Measurements from ENCODE around the gene LAIR1.
"Not testable (repeated sequence)": the region's sequence is repeated elsewhere in the genome, so short reads cannot be mapped to it uniquely, and the experiment has no call there.

LAIR1 gene

DNA sequence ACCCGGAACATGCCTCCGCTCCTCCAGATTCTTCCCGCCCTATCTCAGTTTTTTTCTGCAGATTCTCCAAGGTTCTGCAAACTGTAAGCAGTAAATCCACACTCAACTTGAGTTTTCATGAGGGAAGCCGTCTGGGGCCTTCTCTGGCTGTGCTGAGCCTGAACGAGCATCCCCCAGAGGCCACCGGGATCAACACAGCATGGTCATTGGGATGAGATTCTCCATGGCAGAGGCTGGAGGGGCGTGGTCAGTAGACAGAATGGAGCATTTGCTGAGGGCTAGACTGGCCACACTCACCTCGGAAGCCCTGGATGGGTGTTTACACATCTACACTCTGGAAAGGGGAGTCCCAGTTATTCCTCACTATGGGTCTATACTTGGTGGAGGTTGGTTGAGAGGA lies 23.4 kb downstream of the LAIR1 start:
- DNase-seq (ENCODE audit: low spot score), result no peak

DNA sequence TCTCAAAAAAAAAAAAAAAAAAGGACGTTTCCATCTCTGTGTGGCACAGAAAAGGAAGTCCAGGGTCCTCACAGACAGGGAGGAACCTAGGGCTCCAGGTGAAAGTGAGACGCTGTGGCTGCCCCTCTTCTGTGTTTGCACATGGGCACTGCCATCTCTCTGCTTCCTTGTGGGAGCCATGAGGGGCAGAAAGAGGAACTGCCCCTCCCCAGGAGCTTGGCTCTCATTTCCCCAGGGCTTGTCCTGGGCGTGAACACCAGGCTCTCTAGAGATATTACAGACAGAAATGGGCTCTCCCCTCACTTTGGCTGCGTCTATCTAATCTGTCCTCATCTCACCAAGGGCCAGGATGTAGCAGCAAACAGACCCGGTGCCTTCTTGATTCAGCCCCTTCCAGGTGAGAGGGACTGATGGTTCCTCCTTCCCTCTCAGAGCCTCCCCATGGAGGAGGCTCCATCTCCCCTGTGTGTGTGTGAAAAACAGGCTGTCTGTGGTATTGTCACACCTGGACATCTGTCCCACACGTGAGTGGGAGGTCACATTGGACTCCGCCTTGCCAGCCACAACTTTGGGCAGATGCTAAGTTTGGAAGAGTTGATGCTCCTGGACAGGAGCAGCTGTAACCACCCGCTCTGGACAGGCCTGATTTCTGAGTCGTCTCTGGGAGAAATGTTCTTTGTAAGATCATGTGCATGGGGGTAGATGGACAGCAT lies 24.9 kb downstream of the LAIR1 start:
- DNase-seq (ENCODE audit: low spot score), result no peak

DNA sequence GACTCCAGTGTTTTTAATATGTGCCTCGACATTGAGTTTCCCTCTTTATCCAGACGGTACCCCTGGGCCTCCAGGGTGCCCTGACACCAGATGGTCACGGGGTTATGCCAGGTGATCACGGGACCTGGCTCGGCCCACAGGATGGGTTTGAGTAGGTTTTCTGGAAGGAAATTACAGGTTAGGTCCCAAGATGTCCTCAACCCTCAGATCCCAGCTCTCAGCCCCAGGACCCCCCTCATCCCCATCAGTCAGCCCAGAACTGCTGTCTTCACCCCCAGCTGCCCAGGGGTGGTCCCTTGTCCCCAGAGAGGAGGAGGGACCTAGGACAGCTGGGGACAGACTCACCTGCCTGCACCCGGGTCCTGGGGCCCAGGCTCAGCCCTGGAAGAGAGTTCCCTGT lies 26.2 kb downstream of the LAIR1 start:
- DNase-seq (ENCODE audit: low spot score), result no peak

DNA sequence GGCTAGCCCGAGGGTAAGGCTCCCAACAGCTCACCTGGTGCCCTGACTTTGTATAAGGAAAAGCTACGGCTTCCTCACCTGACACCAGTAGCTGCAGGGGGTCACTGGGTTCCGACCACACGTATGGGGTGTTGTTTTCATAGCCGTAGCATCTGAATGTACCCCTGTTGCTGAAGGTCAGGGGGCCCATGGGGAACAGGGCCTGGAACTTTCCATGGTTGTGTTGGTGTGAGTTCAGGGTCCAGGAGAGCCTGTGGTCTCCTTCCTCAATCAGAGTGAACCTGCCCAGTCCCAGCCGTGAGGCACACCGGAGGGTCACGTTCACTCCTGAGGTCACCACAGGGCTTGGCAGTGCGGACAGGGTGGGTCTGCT lies 26.9 kb downstream of the LAIR1 start:
- DNase-seq (ENCODE audit: low spot score), result no peak

DNA sequence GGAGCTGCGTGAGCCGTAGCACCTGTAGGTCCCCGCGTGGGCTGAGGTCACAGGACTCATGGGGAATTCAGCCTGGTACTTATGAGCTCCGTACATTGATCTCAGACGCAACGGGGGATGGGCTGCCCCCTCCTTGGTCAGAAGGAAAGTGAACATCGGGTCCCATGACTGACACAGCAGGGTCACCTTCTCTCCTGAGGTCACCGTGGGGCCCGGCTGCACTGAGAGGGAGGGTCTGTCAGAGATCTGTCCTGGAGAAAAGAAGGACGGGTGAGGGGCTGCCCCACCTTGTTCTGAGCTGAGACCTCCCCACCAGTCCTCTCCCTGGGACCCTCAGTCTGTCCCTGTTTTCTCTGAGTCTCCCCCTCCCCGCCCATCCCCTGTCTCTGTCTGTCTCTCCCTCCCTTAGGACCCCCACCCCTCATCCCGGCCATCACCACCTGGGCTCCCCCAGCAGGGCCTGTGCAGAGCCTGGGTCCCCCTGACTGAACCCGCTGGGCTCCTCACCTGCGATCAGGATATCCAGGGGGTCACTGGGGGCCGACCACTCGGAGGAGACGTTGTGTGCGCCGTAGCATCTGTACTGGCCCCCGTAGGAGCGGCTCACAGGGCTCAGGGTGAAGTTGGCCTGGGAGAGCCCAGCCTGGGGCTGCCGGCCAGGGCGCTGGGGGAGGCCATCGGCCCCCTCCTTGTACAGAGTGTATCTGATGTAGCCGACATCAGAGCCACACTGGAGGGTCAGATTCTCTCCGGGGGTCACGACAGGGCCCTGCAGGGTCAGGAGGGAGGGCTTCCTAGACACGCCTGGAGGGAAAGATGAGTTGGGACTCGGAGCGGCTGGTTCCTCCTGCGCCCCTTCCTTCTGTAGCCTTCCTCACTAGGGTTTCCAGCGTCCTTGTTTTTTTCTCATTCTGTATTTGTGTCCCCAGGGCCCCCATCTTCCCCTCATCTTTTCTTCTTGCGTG lies 27.6 kb downstream of the LAIR1 start:
- DNase-seq (ENCODE audit: low spot score), result no peak

DNA sequence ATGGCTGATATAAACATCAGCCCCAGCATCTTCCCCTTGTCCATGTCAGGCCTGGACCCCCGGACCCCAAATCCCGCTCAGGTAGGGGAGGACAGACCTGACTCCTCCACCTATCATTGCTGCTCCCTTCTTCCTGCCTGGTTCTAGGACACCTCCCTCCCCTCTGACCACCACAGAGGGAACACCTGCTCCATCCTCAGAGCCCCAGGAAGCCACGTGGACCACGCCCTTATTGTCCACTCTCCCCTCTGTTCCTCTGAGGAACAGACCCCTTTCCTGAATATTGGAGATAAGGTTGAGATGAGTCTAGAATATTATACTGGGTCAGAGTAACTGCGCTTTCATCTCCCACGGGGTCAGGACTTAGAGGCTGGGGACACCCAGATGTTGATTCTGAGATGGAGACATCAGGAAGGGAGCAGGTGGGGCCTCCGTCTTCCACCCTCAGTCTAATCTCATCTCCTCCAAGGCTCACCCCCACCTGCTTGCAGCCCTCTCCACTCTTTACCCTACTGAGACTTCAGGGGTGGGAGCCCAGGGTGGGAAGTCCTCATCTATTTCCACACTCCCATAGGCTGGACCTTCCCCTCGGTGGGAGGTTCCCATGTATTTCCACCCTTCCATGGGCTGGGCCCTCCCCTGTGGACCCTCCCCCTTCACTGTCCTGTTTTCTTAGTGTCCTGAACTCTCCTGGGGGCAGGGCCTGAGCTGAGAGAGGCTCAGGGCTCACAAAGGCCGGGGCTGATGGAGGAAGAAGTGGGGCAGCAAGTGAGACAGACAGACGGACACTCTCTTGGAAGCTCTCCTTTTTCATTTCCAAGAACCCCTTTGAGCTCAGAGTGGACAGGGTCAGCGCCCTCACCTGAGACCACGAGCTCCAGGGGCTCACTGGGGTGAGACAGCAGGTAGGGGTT lies 28.5 kb downstream of the LAIR1 start:
- DNase-seq (ENCODE audit: low spot score), result no peak

DNA sequence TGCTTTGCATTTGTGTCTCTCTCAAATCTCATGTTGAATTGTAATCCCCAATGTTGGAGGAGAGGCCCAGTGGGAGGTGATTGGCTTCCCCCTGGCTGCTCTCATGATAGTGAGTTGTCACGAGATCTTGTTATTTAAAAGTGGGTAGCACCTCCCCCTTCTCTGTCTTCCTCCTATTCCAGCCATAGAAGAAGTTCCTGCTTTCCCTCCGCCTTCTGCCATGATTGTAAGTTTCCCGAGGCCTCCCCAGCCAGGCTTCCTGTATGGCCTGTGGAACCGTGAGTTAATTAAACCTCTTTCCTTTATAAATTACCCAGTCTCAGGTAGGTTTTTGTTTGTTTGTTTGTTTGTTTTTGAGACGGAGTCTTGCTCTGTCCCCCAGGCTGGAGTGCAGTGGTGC lies 29.6 kb downstream of the LAIR1 start:
- no peak for DNase-seq (ENCODE audit: low spot score)

DNA sequence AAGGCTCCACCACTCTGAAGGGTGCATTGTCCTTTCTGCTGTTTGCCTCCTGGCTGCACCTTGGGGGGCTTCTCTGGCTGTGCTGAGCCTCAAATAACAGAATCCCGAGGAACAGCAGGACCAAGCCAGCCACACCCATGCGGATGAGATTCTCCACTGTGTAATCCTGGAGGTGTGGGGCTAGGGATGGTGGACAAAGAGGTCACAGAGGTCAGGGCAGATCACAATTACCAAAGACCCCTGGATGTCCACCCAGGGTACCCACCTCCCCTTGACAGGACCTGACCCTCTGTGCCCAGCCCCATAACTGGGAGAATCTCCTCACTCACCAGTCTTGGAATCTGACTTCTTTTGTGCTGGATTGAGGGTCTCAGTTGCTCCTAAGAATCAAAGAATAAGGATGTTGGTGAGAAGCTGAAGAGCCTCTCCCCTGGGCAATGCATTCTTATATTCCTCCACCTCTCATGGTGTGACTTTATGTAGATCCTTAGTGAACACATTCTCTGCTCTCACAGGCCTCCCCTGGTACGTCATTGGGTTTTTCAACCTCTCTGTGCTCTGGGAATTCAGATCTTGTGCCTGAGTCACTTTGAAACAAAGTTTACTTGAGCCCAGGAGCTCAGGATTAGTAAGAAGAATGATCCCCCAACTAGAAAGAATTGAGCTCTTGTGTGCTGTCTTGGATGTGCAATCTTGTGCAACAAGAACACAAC lies 31.0 kb downstream of the LAIR1 start:
- DNase-seq (ENCODE audit: low spot score), result no peak

DNA sequence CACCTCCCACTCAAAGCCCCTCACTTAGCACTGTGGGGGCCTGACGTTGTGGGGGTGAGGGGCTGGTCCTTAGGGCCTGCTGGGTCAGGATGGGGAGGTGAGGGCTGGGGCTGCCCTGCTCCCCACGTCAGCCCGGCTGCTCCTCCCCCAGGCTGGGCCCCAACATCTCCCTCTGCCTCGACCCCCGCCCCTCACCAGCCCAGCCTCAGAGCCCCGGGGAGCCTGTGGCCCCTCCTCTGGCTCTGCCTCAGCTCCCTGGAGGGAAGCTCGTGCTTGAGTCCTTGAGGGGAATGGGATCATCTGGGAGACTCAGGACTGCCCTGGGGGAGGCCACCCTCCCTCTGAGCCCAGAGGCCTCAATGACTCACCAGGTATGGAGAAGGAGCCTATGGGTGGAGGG lies 32.6 kb downstream of the LAIR1 start:
- no peak for DNase-seq (ENCODE audit: low spot score)

DNA sequence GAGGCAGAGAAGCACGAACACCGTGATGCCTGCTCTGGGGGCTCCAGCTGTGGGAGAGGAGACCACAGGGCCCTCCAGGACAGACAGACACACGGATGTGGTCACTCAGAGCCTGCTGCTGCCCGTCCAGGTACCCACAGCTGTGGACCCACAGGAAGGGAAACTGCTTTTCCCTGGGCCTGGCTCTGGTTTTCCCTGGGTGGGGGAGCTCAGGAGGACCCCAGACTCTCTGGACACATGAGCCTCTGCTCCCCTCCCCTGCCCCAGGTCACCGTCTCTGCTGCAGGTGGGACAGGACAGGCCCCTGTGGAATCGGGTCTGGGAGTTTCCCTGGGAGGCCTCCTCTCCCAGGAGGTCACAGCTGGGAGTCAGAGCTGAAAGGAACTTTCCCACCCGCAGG lies 33.1 kb downstream of the LAIR1 start:
- no peak for DNase-seq (ENCODE audit: low spot score)

DNA sequence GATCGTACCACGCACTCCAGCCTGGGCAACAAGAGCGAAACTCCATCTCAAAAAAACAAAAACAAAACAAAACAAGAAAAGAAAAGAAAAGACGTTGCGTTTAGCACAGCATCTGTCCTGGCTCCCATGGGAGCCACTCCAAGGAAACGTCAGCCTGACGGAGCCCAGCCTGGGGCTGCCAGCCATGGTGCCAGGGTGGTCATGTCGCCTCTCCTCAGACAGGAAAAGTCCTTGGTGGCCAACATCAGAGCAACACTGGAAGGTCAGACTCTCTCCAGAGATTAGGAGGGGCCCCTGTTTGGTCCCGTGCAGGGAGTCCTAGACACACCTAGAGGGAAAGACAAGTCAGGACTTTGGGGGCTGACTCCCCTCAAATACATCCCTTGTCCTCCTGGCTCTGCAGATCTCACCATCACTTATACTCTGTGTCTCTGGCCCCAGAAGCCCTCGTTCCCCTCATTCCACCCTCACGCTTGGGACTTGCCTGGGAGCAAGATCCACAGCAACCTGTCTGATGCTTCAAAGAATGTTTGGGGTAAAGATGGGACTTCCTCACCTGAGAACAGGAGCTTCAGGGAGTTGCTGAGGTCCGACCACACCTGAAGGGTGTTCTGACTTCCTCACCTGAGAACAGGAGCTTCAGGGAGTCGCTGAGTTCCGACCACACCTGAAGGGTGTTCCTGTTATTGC lies 35.1 kb downstream of the LAIR1 start:
- DNase-seq (ENCODE audit: low spot score), result no peak

DNA sequence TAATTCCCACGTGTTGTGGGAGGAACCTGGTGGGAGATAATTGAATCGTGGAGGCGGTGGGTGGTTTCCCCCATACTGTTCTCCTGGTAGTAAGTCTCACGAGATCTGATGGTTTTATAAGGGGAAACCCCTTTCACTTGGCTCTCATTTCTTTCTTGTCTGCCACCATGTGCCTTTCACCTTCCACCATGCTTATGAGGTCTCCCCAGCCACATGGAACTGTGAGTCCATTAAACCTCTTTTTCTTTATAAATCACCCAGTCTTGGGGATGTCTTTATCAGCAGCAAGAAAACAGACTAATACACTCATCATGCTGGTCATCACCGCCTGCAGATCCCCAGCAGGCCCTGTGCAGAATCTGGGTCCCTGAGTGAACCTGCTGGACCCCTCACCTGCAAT lies 36.0 kb downstream of the LAIR1 start:
- not testable (repeated sequence) for DNase-seq (ENCODE audit: low spot score)

DNA sequence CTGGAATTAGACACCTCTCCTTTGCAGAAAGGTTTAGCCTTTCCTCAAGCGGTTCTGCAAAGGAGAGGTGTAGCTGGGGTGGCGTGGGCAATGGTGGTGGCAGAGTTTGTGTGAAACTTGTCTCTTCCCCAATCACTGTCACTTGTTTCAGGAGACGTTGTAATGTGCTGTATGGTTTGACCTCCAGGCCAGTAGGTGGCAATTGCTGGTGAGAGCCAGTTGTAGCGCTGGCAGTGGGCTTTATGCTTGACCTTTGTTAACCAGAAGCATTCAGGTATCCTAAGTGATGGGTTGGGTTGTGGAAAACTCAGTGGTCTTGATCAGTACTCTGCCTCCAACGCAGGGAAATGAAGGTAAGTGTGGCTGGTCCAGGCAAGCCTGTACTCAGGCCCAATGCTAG lies 39.1 kb downstream of the LAIR1 start:
- DNase-seq (ENCODE audit: low spot score), result no peak

DNA sequence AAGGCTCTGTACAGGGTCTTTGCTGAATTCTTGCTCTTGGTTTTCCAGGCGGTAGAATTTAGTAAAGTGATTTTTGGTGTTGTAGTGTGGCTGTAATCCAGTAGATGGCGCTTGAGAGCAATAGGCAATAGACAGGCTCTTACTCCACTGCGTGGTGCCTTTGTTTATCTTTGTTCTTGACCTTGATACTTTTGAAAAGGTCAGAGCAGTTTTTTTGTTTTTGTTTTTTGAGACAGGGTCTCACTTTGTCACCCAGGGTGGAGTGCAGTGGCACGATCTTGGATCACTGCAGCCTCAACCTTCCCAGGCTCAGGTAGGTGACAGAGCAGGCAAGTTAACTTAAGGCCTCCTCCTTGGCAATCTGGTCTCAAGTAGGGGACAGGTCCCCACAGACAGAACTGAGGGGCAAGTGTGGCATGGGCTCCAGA lies 39.5 kb downstream of the LAIR1 start:
- DNase-seq (ENCODE audit: low spot score), result no peak

DNA sequence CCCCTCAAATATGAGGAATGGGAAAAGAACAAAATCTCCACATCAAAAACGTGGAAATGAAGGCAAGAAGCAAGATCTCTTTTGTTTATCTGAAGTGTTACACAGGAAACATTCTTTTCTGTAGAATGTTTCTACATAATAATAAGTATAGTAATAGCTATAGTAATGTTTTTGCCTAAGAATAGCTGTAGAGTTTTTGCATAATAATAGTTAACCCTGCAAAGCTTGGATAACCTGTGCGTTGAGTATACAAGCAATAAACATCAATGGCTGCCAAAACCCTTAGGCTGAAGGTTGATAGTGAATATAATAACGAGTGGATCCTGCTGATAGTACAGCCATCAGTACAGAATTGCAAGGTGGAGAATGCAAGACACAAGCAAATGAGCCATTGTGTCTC lies 40.7 kb downstream of the LAIR1 start:
- DNase-seq (ENCODE audit: low spot score), result no peak

DNA sequence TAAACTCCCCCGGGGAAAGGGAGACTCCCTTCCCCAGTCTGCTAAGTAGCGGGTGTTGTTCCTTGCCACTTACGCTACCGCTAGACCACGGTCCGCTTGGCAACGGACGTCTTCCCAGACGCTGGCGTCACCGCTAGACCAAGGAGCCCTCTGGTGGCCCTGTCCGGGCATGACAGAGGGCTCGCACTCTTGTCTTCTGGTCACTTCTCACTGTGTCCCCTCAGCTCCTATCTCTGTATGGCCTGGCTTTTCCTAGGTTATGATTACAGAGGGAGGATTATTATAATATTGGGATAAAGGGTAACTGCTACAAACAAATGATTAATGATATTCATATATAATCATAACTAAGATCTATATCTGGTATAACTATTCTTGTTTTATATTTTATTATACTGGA lies 41.8 kb downstream of the LAIR1 start:
- not testable (repeated sequence) for DNase-seq (ENCODE audit: low spot score)

DNA sequence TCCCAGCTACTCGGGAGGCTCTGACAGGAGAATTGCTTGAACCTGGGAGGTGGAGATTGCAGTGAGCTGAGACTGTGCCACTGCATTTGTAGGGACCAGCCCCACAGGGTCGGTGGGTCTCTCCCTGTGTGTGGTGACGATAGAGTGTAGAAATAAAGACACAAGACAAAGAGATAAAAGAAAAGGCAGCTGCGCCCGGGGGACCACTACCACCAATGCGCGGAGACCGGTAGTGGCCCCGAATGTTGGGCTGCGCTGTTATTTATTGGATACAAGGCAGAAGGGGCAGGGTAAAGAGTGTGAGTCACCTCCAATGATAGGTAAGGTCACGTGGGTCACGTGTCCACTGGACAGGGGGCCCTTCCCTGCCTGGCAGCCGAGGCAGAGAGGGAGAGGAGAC lies 42.4 kb downstream of the LAIR1 start:
- not testable (repeated sequence) for DNase-seq (ENCODE audit: low spot score)

DNA sequence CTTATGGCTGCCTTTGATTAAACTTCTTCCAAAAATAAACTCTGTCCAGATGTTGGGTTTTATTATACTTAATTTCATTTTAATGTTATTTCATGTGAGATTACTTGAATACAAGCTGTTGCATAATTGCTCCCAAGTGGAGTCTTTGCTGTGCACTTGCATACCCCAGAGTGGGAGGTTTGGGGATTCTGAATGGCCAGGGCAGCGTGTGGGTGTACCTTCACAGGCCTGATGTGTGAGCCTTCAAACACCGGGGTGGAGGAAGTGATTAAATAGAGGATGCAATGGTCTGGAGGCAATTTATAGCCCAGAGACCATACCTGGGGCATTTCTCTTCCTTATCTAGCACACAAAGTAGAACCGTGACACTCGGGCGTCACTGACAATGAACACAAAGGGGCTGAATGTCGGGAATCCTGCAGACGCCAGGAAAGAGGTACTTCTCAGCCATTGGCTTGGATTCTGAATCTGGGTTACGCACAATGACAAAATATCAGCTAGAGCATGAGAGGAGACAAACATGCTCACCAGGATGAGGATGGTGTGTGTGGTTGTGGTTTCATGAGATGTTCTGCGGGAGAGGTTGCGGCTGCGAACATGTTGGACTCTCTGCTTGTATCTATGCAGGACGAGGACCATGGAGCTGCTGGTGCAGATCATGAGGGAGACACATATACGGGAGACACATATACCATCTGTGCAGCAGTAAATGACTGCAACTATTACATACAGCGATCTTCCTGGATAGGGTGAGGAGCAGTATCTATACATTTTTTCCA lies 44.6 kb downstream of the LAIR1 start:
- no peak for DNase-seq (ENCODE audit: low spot score)

DNA sequence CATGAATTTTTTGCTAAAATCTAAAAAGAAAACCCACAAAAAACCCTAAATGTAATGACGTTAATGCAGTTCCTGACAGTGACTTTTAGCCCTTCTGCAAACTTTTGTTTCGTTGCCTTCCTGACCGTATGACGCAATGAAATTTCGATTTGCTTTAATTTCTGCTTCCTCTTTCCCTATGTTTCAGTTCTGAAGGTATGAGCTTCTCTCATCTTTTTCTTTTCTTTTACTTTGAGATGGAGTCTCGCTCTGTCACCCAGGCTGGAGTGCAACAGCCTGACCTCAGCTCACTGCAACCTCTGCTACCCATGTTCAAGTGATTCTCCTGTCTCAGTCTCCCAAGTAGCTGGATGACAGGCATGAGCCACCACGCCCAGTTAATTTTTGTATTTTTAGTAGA lies 45.7 kb downstream of the LAIR1 start:
- DNase-seq (ENCODE audit: low spot score), result no peak

DNA sequence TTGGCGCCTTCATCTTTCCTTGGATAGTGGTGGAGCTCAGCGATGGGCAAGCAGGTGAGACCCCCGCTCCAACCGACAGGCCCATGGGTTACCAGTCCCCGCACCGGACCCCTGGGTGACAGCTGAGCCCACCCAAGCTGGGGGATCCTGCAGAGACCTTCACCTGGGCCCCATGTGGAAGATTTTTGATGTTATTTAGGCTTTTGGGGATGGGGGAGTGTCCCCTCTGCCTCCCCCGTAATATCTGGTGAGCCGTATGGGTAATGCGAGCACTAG lies 46.8 kb downstream of the LAIR1 start:
- DNase-seq (ENCODE audit: low spot score), result no peak
